HepG2 (cell line): ENCODE data around the gene TCF23. TPM values are rescaled to one million over a fixed set of nuclear protein-coding genes. Genes with fewer than 3 reads are reported as not detected.
"Not testable (repeated sequence)": the region's sequence is repeated elsewhere in the genome, so short reads cannot be mapped to it uniquely, and the experiment has no call there.

Experiments used
- ATAC-seq: fragments of 200-7000 bp; cut with Tn5 transposase; 3 replicates; pipeline ENCODE4 v1.9.1; 2020; ENCODE audit warnings: mild to moderate bottlenecking, moderate library complexity
- BruUV-seq: library from RNA; stranded (reverse); fragments of 400-500 nt; replicated peaks from 2 replicates; lab custom pipeline; 2021; lab: Mats Ljungman, UMichigan
- CTCF ChIA-PET: fragments of 300-600 bp; formaldehyde crosslinking; extraction: SDS; loops from one replicate; lab custom pipeline; 2021; ENCODE audit warnings: low total read pairs, inconsistent platforms, low intra/inter-chr PET ratio; lab: Yijun Ruan, JAX
- POLR2A ChIA-PET: fragments of 350-600 bp; sonication (Branson Sonifier 250); formaldehyde crosslinking; loops from one replicate; lab custom pipeline; 2020; ENCODE audit warnings: antibody characterized with exemption, inconsistent platforms; lab: Yijun Ruan, JAX
- DNase-seq: peaks from one replicate; pipeline ENCODE4 v3.0.0-alpha.2; 2015; ENCODE audit warnings: low spot score
- FAIRE-seq: peaks from 3 replicates; lab custom pipeline; 2011; peaks lifted over from hg19 to GRCh38; lab: Jason Lieb, UNC
- H2AFZ ChIP-seq: one replicate; pipeline ENCODE4 v1.6.1; 2011; ENCODE audit warnings: low read length, inconsistent platforms
- H3K27ac ChIP-seq: fragments of 300-600 bp; 3 replicates; pipeline ENCODE4 v1.8.0; 2011; ENCODE audit warnings: mixed run types, mild to moderate bottlenecking, mixed read lengths, low read length, inconsistent platforms; ENCODE audit not compliant: insufficient read depth; ENCODE audit errors: extremely low read length
- H3K27me3 ChIP-seq, 2 experiments: fragments of 200-600 bp in 1 of 2; 2 replicates in 1 of 2; 3 replicates in 1 of 2; pipeline versions ENCODE4 v1.6.0 to v1.8.0; 2011; ENCODE audit warnings: low read length in 2 of 2, mild to moderate bottlenecking in 2 of 2, moderate library complexity in 2 of 2, inconsistent platforms in 1 of 2; ENCODE audit not compliant: insufficient read depth in 2 of 2, control insufficient read depth in 1 of 2
- H3K36me3 ChIP-seq, 2 experiments: fragments of 200-600 bp in 1 of 2; replicated peaks in 1 of 2; 2 replicates in 1 of 2; 3 replicates in 1 of 2; pipeline versions ENCODE4 v1.5.1 to v1.8.0; 2011; ENCODE audit warnings: low read length in 2 of 2, inconsistent platforms in 1 of 2; ENCODE audit not compliant: insufficient read depth in 2 of 2, control insufficient read depth in 1 of 2
- H3K4me1 ChIP-seq: 2 replicates; pipeline ENCODE4 v1.5.1; 2012; ENCODE audit warnings: low read length, inconsistent platforms; ENCODE audit not compliant: insufficient read depth
- H3K4me2 ChIP-seq: 2 replicates; pipeline ENCODE4 v1.6.0; 2011; ENCODE audit warnings: low read depth, low read length, inconsistent platforms
- H3K4me3 ChIP-seq, 3 experiments: fragments of 200-600 bp in 1 of 3; sonication (generic), shearing (Covaris generic) in 1 of 3; replicated peaks in 1 of 3; 2 replicates each; pipeline ENCODE4 v1.5.1; 2011 to 2016; ENCODE audit warnings: low read length in 3 of 3, inconsistent platforms in 2 of 3, low read depth in 2 of 3, mild to moderate bottlenecking in 2 of 3, control low read depth in 1 of 3, mixed read lengths in 1 of 3; ENCODE audit not compliant: insufficient read depth in 1 of 3
- H3K79me2 ChIP-seq: one replicate; pipeline ENCODE4 v1.6.1; 2011; ENCODE audit warnings: low read length, inconsistent platforms; ENCODE audit not compliant: insufficient read depth
- H3K9ac ChIP-seq: 2 replicates; pipeline ENCODE4 v1.6.0; 2011; ENCODE audit warnings: mild to moderate bottlenecking, low read depth, low read length, inconsistent platforms; ENCODE audit not compliant: insufficient read depth
- H3K9me3 ChIP-seq: 2 replicates; pipeline ENCODE4 v1.5.1; 2012; ENCODE audit warnings: mild to moderate bottlenecking, low read length
- H4K20me1 ChIP-seq: 2 replicates; pipeline ENCODE4 v1.6.0; 2011; ENCODE audit warnings: inconsistent platforms, mild to moderate bottlenecking, low read length, moderate library complexity; ENCODE audit not compliant: insufficient read depth
- ATF7 ChIP-seq, 2 experiments: fragments of 450-650 bp in 1 of 2; sonication (generic) in 1 of 2; formaldehyde crosslinking in 1 of 2; IDR thresholded peaks; 2 replicates each; pipeline versions ENCODE4 v1.4.0 to v1.6.1; 2016 to 2020; ENCODE audit warnings: antibody characterized with exemption in 1 of 2, mild to moderate bottlenecking in 1 of 2, missing genetic modification reagents in 1 of 2
- HOXA9 ChIP-seq: sonication (generic); formaldehyde crosslinking; IDR thresholded peaks from 2 replicates; pipeline ENCODE4 v1.8.1; 2022; ENCODE audit warnings: missing genetic modification reagents, mild to moderate bottlenecking, moderate library complexity, borderline replicate concordance
- JUNB ChIP-seq: sonication (generic); formaldehyde crosslinking; IDR thresholded peaks from 2 replicates; pipeline ENCODE4 v1.8.0; 2022; ENCODE audit warnings: missing genetic modification reagents, mild to moderate bottlenecking, borderline replicate concordance
- ZBTB4 ChIP-seq: sonication (generic); formaldehyde crosslinking; IDR thresholded peaks from 2 replicates; pipeline ENCODE4 v1.4.0; 2020; ENCODE audit warnings: missing genetic modification reagents, mild to moderate bottlenecking, borderline replicate concordance
- ZBTB7A ChIP-seq: sonication (generic); formaldehyde crosslinking; IDR thresholded peaks from 2 replicates; pipeline ENCODE4 v1.8.0; 2022; ENCODE audit warnings: mild to moderate bottlenecking, missing genetic modification reagents
- ZC3H13 ChIP-seq: sonication (generic); formaldehyde crosslinking; IDR thresholded peaks from 2 replicates; pipeline ENCODE4 v1.8.1; 2023; ENCODE audit warnings: mild to moderate bottlenecking, missing genetic modification reagents, moderate library complexity
- ZFP41 ChIP-seq: sonication (generic); formaldehyde crosslinking; IDR thresholded peaks from 2 replicates; pipeline ENCODE4 v1.4.0; 2020; ENCODE audit warnings: mild to moderate bottlenecking, missing genetic modification reagents, borderline replicate concordance
- ZNF441 ChIP-seq: sonication (generic); formaldehyde crosslinking; IDR thresholded peaks from 2 replicates; pipeline ENCODE4 v1.7.0; 2021; ENCODE audit warnings: missing genetic modification reagents, borderline replicate concordance
- ZNF562 ChIP-seq: sonication (generic); formaldehyde crosslinking; IDR thresholded peaks from 2 replicates; pipeline ENCODE4 v1.8.0; 2022; ENCODE audit warnings: missing genetic modification reagents, borderline replicate concordance
- ZNF749 ChIP-seq: sonication (generic); formaldehyde crosslinking; IDR thresholded peaks from 2 replicates; pipeline ENCODE4 v1.8.0; 2022; ENCODE audit warnings: mild to moderate bottlenecking, missing genetic modification reagents, moderate library complexity, borderline replicate concordance
- ZNF761 ChIP-seq: sonication (generic); formaldehyde crosslinking; conservative IDR thresholded peaks from 2 replicates; pipeline ENCODE4 v1.4.0; 2020; ENCODE audit warnings: mild to moderate bottlenecking, missing genetic modification reagents
- ZNF780A ChIP-seq: sonication (generic); formaldehyde crosslinking; IDR thresholded peaks from 2 replicates; pipeline ENCODE4 v1.8.0; 2022; ENCODE audit warnings: mild to moderate bottlenecking, missing genetic modification reagents, moderate library complexity
- WGBS: methylation state at CpG from one replicate; pipeline ENCODE4 v1.1.6; 2017; ENCODE audit warnings: low lambda C conversion rate; 5-methylcytosine and 5-hydroxymethylcytosine counted together
- in situ Hi-C: cut with HindIII; loops from 2 replicates; pipeline ENCODE4 v1.10.0; 2017; ENCODE audit warnings: low pct_unique_long_range_greater_than_20kb; ENCODE audit not compliant: extremely low pct_ligation_motif_present
- intact Hi-C: fragments of 100-400 bp; cut with micrococcal nuclease; formaldehyde crosslinking; loops from one replicate; pipeline ENCODE4 v1.10.0; 2022; ENCODE audit not compliant: unreplicated experiment
- polyA plus RNA-seq, 8 experiments: library from polyadenylated mRNA; depleted of rRNA in 3 of 8; stranded (reverse) in 7 of 8; unstranded in 1 of 8; fragments of >200 nt; fragmentation: Illumina TruSeq in 4 of 8; extraction: Trizol in 4 of 8; gene quantifications; 2 replicates each; pipeline versions ENCODE4 v1.2.1 to v1.2.3, GENCODE V29; 2011 to 2016; ENCODE audit warnings: low read depth in 4 of 8, missing spikeins in 1 of 8, mixed read lengths in 1 of 8; ENCODE audit not compliant: insufficient read depth in 1 of 8
- total RNA-seq, 5 experiments: library from RNA; depleted of rRNA; stranded (reverse); fragments of >200 nt; fragmentation: Illumina TruSeq; extraction: Trizol; gene quantifications; 2 replicates each; pipeline ENCODE4 v1.2.3, GENCODE V29; 2016; ENCODE audit warnings: low read depth in 1 of 5
- TF ChIP-seq, protein P1 (sequence below): sonication (generic); formaldehyde crosslinking; IDR thresholded peaks from 2 replicates; pipeline ENCODE4 v1.8.0; 2022; ENCODE audit warnings: mild to moderate bottlenecking, missing genetic modification reagents, moderate library complexity
- TF ChIP-seq, protein P2 (sequence below): sonication (generic); formaldehyde crosslinking; IDR thresholded peaks from 2 replicates; pipeline ENCODE4 v1.4.0; 2020; ENCODE audit warnings: mild to moderate bottlenecking, missing genetic modification reagents, borderline replicate concordance

Gene TCF23
- total and polyA plus RNA-seq, 2 of the 13 experiments (the other 11 are each of a cell fraction or from before 2014, with no cell fraction given): 0.02 to 1.4 TPM

- TF ChIP-seq ZC3H13 (CRISPR knock-in tag) (peak; percentile 39; the same call in 1 of the 2 replicates), ZNF562 (CRISPR knock-in tag) (0 out of 2 replicates have a peak, but pooled peaks have one; percentile 50), ZNF441 (CRISPR knock-in tag) (peak; percentile 6; the same call in 1 of the 2 replicates), ZNF749 (CRISPR knock-in tag) (0 out of 2 replicates have a peak, but pooled peaks have one; percentile 2), ZBTB4 (CRISPR knock-in tag) (peak; percentile 59; the same call in 1 of the 2 replicates), ZNF780A (CRISPR knock-in tag) (peak; percentile 62; the same call in 1 of the 2 replicates), JUNB (CRISPR knock-in tag) (0 out of 2 replicates have a peak, but pooled peaks have one; percentile 65), ZBTB7A (CRISPR knock-in tag) (peak; percentile 11; the same call in 1 of the 2 replicates), ZNF761 (CRISPR knock-in tag) (0 out of 2 replicates have a peak, but pooled peaks have one; percentile 25), HOXA9 (CRISPR knock-in tag) (peak; percentile 16; the same call in 1 of the 2 replicates), ZFP41 (CRISPR knock-in tag) (peak; percentile 44; the same call in 1 of the 2 replicates), ATF7 (CRISPR knock-in tag; IDR thresholded peaks at IDR 0.05) (0 out of 2 replicates have a peak, but pooled peaks have one; percentile 58)
- TF ChIP-seq, protein P1, sequence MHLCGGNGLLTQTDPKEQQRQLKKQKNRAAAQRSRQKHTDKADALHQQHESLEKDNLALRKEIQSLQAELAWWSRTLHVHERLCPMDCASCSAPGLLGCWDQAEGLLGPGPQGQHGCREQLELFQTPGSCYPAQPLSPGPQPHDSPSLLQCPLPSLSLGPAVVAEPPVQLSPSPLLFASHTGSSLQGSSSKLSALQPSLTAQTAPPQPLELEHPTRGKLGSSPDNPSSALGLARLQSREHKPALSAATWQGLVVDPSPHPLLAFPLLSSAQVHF (CRISPR knock-in tag): 0 out of 2 replicates have a peak, but pooled peaks have one; percentile 50
- TF ChIP-seq, protein P2, sequence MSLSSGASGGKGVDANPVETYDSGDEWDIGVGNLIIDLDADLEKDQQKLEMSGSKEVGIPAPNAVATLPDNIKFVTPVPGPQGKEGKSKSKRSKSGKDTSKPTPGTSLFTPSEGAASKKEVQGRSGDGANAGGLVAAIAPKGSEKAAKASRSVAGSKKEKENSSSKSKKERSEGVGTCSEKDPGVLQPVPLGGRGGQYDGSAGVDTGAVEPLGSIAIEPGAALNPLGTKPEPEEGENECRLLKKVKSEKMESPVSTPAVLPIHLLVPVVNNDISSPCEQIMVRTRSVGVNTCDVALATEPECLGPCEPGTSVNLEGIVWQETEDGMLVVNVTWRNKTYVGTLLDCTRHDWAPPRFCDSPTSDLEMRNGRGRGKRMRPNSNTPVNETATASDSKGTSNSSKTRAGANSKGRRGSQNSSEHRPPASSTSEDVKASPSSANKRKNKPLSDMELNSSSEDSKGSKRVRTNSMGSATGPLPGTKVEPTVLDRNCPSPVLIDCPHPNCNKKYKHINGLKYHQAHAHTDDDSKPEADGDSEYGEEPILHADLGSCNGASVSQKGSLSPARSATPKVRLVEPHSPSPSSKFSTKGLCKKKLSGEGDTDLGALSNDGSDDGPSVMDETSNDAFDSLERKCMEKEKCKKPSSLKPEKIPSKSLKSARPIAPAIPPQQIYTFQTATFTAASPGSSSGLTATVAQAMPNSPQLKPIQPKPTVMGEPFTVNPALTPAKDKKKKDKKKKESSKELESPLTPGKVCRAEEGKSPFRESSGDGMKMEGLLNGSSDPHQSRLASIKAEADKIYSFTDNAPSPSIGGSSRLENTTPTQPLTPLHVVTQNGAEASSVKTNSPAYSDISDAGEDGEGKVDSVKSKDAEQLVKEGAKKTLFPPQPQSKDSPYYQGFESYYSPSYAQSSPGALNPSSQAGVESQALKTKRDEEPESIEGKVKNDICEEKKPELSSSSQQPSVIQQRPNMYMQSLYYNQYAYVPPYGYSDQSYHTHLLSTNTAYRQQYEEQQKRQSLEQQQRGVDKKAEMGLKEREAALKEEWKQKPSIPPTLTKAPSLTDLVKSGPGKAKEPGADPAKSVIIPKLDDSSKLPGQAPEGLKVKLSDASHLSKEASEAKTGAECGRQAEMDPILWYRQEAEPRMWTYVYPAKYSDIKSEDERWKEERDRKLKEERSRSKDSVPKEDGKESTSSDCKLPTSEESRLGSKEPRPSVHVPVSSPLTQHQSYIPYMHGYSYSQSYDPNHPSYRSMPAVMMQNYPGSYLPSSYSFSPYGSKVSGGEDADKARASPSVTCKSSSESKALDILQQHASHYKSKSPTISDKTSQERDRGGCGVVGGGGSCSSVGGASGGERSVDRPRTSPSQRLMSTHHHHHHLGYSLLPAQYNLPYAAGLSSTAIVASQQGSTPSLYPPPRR: 0 out of 2 replicates have a peak, but pooled peaks have one; percentile 7
- TF ChIP-seq ATF7 (IDR thresholded peaks at IDR 0.05): not testable (repeated sequence)
- TF ChIP-seq, all 625 proteins: peak for 14; not testable (repeated sequence) for 611
- H3K9ac ChIP-seq, H3K27ac ChIP-seq, H3K79me2 ChIP-seq, in situ Hi-C loops, H2AFZ ChIP-seq, H4K20me1 ChIP-seq, ATAC-seq, BruUV-seq, H3K36me3 ChIP-seq, CTCF ChIA-PET, DNase-seq, H3K9me3 ChIP-seq: not testable (repeated sequence)
- intact Hi-C loops: loop anchor here (5.0 kb wide), 1 partner anchor 73 kb away; no protein-coding TSS in a partner anchor
- POLR2A ChIA-PET: interaction anchor here (1.3 to 1.7 kb wide), 4 partner anchors 11 to 93 kb away, joined by 4 to 11 read pairs (median 6); partner anchors contain the start of genes ATRAID, PREB and SLC5A6
- peak overlapping the region in 2 of 3 experiments; percentile 60 to 82; a peak in 4 of 6 replicates for H3K4me3 ChIP-seq
- peaks cover 2 to 45% of the 10 kb centered on the region in 2 experiments; a peak in 4 of 5 replicates for H3K27me3 ChIP-seq
- peak; percentile 8 for FAIRE-seq
- peaks cover 69% of the 10 kb centered on the region for H3K4me1 ChIP-seq
- H3K4me2 ChIP-seq: peak overlapping the region; percentile 92
- WGBS: 93% methylated on average over 8 of the region's 8 CpGs
Observed at GRCh38 chr2:27119330-27119670, 29.5 kb upstream of the TCF23 start.
